Stomach (tissue), 19 donors: ENCODE measurements around the gene POTEM. TPM values are rescaled to one million over a fixed set of nuclear protein-coding genes. Genes with fewer than 3 reads are reported as not detected.
"Not testable (repeated sequence)": the region's sequence is repeated elsewhere in the genome, so short reads cannot be mapped to it uniquely, and the experiment has no call there.

Experiments used
- DNase-seq, 2 donors: peaks; one replicate each; pipeline versions ENCODE4 v3.0.0 to v3.0.0-alpha.2; 2013 to 2019
- H3K27ac ChIP-seq, 5 donors: fragments of 200-600 bp in 4 of 5; sonication (generic) in 4 of 5; one replicate each; pipeline ENCODE4 v1.5.1; 2013 to 2019; ENCODE audit warnings: mild to moderate bottlenecking in 1 of 5, moderate library complexity in 1 of 5
- H3K27me3 ChIP-seq, 3 donors: fragments of 200-600 bp; sonication (generic); one replicate each; pipeline ENCODE4 v1.5.1; 2017 to 2019; ENCODE audit warnings: mixed run types in 1 of 3
- H3K36me3 ChIP-seq, 4 donors: fragments of 200-600 bp; sonication (generic); 1 replicate in 3 of 4; 2 replicates in 1 of 4; pipeline ENCODE4 v1.5.1; 2016 to 2019
- H3K4me1 ChIP-seq, 4 donors: fragments of 200-600 bp; sonication (generic); one replicate each; pipeline ENCODE4 v1.5.1; 2016 to 2019
- H3K4me3 ChIP-seq, 4 donors: fragments of 200-600 bp; sonication (generic) in 3 of 4; one replicate each; pipeline ENCODE4 v1.5.1; 2016 to 2019; ENCODE audit warnings: mild to moderate bottlenecking in 1 of 4
- H3K9me3 ChIP-seq, 4 donors: fragments of 200-600 bp; sonication (generic); one replicate each; pipeline ENCODE4 v1.5.1; 2016 to 2019
- WGBS, 5 donors: extraction: QIAGEN DNeasy Blood & Tissue Kit in 3 of 5; methylation state at CpG; one replicate each; pipeline versions ENCODE4 v1.1.5 to v1.1.7; 2013 to 2018; 5-methylcytosine and 5-hydroxymethylcytosine counted together
- intact Hi-C: fragments of 100-400 bp; cut with DNase I; formaldehyde crosslinking; loops from one replicate; pipeline ENCODE4 v1.15.1; 2023; ENCODE audit warnings: low total_unique reads
- long read RNA-seq, 10 donors: transcript quantifications; one replicate each; lab custom pipeline, GENCODE V29; 2026
- polyA plus RNA-seq, 3 donors: library from polyadenylated mRNA; stranded (reverse); fragments of 200-250 nt; gene quantifications; one replicate each; pipeline ENCODE4 v1.2.3, GENCODE V29; 2013
- total RNA-seq, 5 donors: library from RNA; depleted of rRNA; stranded (reverse); fragments of >200 nt; gene quantifications; one replicate each; pipeline versions ENCODE4 v1.1.0 to v1.2.3, GENCODE V29; 2014 to 2016
- donor health status: healthy with polysubstance abuse.
- donor health status: Bipolar disorder and iron deficiency.
- donor health status: healthy.

The POTEM gene
- total RNA-seq = not detected
- not detected for polyA plus RNA-seq
- long read RNA-seq, donor 1 = 0 reads
- long read RNA-seq, donor 2 = 0 reads
- long read RNA-seq, donor 3 = 0 reads
- long read RNA-seq, donor 4 = 0 reads
- long read RNA-seq, donor 5 = 0 reads
- long read RNA-seq, donor 6 = 0 reads
- long read RNA-seq, donor 7, partial matches to known transcripts = 5 of 5 reads
- long read RNA-seq, donor 7, other reads (novel, unspliced or antisense) = 0 of 5 reads
- long read RNA-seq, donor 8 = 0 reads
- long read RNA-seq, donor 9 = 0 reads
- long read RNA-seq, donor 10 = 0 reads

- H3K4me1 ChIP-seq, intact Hi-C loops, H3K4me3 ChIP-seq, H3K27me3 ChIP-seq, H3K27ac ChIP-seq, DNase-seq, H3K36me3 ChIP-seq: not testable (repeated sequence)
- H3K9me3 ChIP-seq = peaks cover 0 to 14% (median 0%) of the 10 kb centered on the region in 4 donors
- no CpG with 5 or more reads among the region's 13 CpGs for WGBS, 5 donors
Measured at GRCh38 chr14:18967134-18967533, at the start of gene POTEM. POTEM (plus strand) TSS chr14:18967434; CDS start chr14:18967486, 52 bp downstream.

GRCh38 chr14:18918345-18918744 is 48.9 kb upstream of the POTEM start:
- H3K4me3 ChIP-seq, H3K4me1 ChIP-seq, H3K27ac ChIP-seq, H3K9me3 ChIP-seq, H3K27me3 ChIP-seq, intact Hi-C loops, DNase-seq, H3K36me3 ChIP-seq: not testable (repeated sequence)
- 81 to 96% (median 83%) methylated on average over 1 to 7 of the region's 8 CpGs; no CpG with 5 or more reads in 1 of the 5 donors for WGBS, 5 donors

GRCh38 chr14:18920052-18920451 is 47.2 kb upstream of the POTEM start:
- H3K4me3 ChIP-seq, DNase-seq, intact Hi-C loops, H3K4me1 ChIP-seq, H3K36me3 ChIP-seq, H3K27ac ChIP-seq, H3K9me3 ChIP-seq, H3K27me3 ChIP-seq: not testable (repeated sequence)
- 87 to 100% (median 91%) methylated on average over 3 to 5 of the region's 19 CpGs; no CpG with 5 or more reads in 1 of the 5 donors for WGBS, 5 donors

GRCh38 chr14:18921055-18921701 is 46.1 kb upstream of the POTEM start:
- H3K4me1 ChIP-seq, intact Hi-C loops, H3K9me3 ChIP-seq, H3K36me3 ChIP-seq, H3K27ac ChIP-seq, H3K4me3 ChIP-seq, DNase-seq, H3K27me3 ChIP-seq: not testable (repeated sequence)
- WGBS, 5 donors = 68 to 100% (median 76%) methylated on average over 1 to 2 of the region's 5 CpGs; no CpG with 5 or more reads in 1 of the 5 donors

GRCh38 chr14:18936848-18937247 is 30.4 kb upstream of the POTEM start:
- H3K9me3 ChIP-seq, H3K27ac ChIP-seq, DNase-seq, H3K36me3 ChIP-seq, H3K27me3 ChIP-seq, H3K4me3 ChIP-seq, intact Hi-C loops, H3K4me1 ChIP-seq: not testable (repeated sequence)
- 89% methylated on average over 3 of the region's 9 CpGs; no CpG with 5 or more reads in 4 of the 5 donors for WGBS, 5 donors

- H3K27me3 ChIP-seq, H3K36me3 ChIP-seq, intact Hi-C loops, H3K27ac ChIP-seq, DNase-seq, H3K4me1 ChIP-seq, H3K9me3 ChIP-seq, H3K4me3 ChIP-seq: not testable (repeated sequence)
- no CpG with 5 or more reads among the region's 2 CpGs for WGBS, 5 donors
Measured at GRCh38 chr14:18938733-18939132, 28.5 kb upstream of the POTEM start.

- DNase-seq, H3K4me3 ChIP-seq: not testable (repeated sequence)
Measured at GRCh38 chr14:18949939-18950338, 17.3 kb upstream of the POTEM start.

GRCh38 chr14:18953085-18953484 is 14.1 kb upstream of the POTEM start:
- H3K27ac ChIP-seq, H3K4me3 ChIP-seq, intact Hi-C loops, H3K27me3 ChIP-seq, H3K9me3 ChIP-seq, H3K4me1 ChIP-seq, H3K36me3 ChIP-seq, DNase-seq: not testable (repeated sequence)
- 69 to 77% (median 73%) methylated on average over 9 of the region's 9 CpGs for WGBS, 5 donors

More at GRCh38 chr14:18949939-18950338, 17.3 kb upstream of the POTEM start:
- H3K36me3 ChIP-seq, H3K27me3 ChIP-seq, H3K27ac ChIP-seq, H3K4me1 ChIP-seq, H3K9me3 ChIP-seq, intact Hi-C loops: not testable (repeated sequence)
- 41 to 67% (median 56%) methylated on average over 1 to 2 of the region's 6 CpGs for WGBS, 5 donors

- H3K27me3 ChIP-seq, H3K36me3 ChIP-seq, DNase-seq, H3K27ac ChIP-seq, H3K9me3 ChIP-seq, H3K4me1 ChIP-seq, H3K4me3 ChIP-seq, intact Hi-C loops: not testable (repeated sequence)
- WGBS, 5 donors = 61 to 77% (median 63%) methylated on average over 2 to 6 of the region's 6 CpGs
Measured at GRCh38 chr14:18955816-18956215, 11.4 kb upstream of the POTEM start.

- peaks cover 0 to 10% (median 0%) of the 10 kb centered on the region in 4 donors for H3K9me3 ChIP-seq
- intact Hi-C loops, H3K36me3 ChIP-seq, DNase-seq, H3K27me3 ChIP-seq, H3K27ac ChIP-seq, H3K4me3 ChIP-seq, H3K4me1 ChIP-seq: not testable (repeated sequence)
- 20 to 50% (median 29%) methylated on average over 1 of the region's 2 CpGs for WGBS, 5 donors
Measured at GRCh38 chr14:18961576-18961975, 5.7 kb upstream of the POTEM start.

- intact Hi-C loops = not testable (repeated sequence)
Measured at GRCh38 chr14:18962143-18962542, 5.1 kb upstream of the POTEM start.

GRCh38 chr14:18963276-18963675 is 4.0 kb upstream of the POTEM start:
- H3K27ac ChIP-seq, H3K4me3 ChIP-seq, H3K36me3 ChIP-seq, intact Hi-C loops, H3K4me1 ChIP-seq, DNase-seq, H3K27me3 ChIP-seq: not testable (repeated sequence)
- H3K9me3 ChIP-seq = peaks cover 0 to 14% (median 0%) of the 10 kb centered on the region in 4 donors
- WGBS, 5 donors = 75 to 100% (median 89%) methylated on average over 1 to 6 of the region's 6 CpGs

More at GRCh38 chr14:18962143-18962542, 5.1 kb upstream of the POTEM start:
- H3K9me3 ChIP-seq = peaks cover 0 to 10% (median 0%) of the 10 kb centered on the region in 4 donors
- H3K36me3 ChIP-seq, DNase-seq, H3K4me3 ChIP-seq, H3K4me1 ChIP-seq, H3K27me3 ChIP-seq, H3K27ac ChIP-seq: not testable (repeated sequence)
- no CpG with 5 or more reads among the region's 6 CpGs for WGBS, 5 donors
